Activated CD4-positive, alpha-beta T cell treated with anti-CD3 and anti-CD28 coated beads, Interleukin-2, amount 50 U/mL, for 16 hours (primary cell): ENCODE data around the gene EGFR.

Experiments used
- DNase-seq: peaks from one replicate; pipeline ENCODE4 v3.0.0-alpha.2; 2020

Gene EGFR

GRCh38 chr7:55130395-55131141, 111.8 kb downstream of the EGFR start:
- DNase-seq, result peak; percentile 41

- DNase-seq, result no peak
Observed at GRCh38 chr7:55131142-55131929, 112.5 kb downstream of the EGFR start.

- DNase-seq, result no peak
Observed at GRCh38 chr7:55132550-55132889, 113.7 kb downstream of the EGFR start.

GRCh38 chr7:55132890-55133551, 114.2 kb downstream of the EGFR start:
- peak; percentile 84 for DNase-seq

GRCh38 chr7:55133630-55134358, 115.0 kb downstream of the EGFR start:
- DNase-seq, result peak; percentile 73

- peak; percentile 66 for DNase-seq
Observed at GRCh38 chr7:55134359-55134725, 115.5 kb downstream of the EGFR start.

GRCh38 chr7:55134786-55135185, 116.0 kb downstream of the EGFR start:
- DNase-seq, result no peak

- peak; percentile 37 for DNase-seq
Observed at GRCh38 chr7:55135462-55135861, 116.6 kb downstream of the EGFR start.

- DNase-seq, result no peak
Observed at GRCh38 chr7:55138663-55139062, 119.8 kb downstream of the EGFR start.

GRCh38 chr7:55140221-55140940, 121.6 kb downstream of the EGFR start:
- peak; percentile 46 for DNase-seq

- no peak for DNase-seq
Observed at GRCh38 chr7:55140941-55141278, 122.1 kb downstream of the EGFR start.

- no peak for DNase-seq
Observed at GRCh38 chr7:55142919-55143600, 124.2 kb downstream of the EGFR start.

- DNase-seq, result no peak
Observed at GRCh38 chr7:55144333-55145317, 125.8 kb downstream of the EGFR start.

GRCh38 chr7:55145606-55146005, 126.8 kb downstream of the EGFR start:
- DNase-seq, result no peak

- DNase-seq, result no peak
Observed at GRCh38 chr7:55147101-55147500, 128.3 kb downstream of the EGFR start.

GRCh38 chr7:55147736-55148135, 128.9 kb downstream of the EGFR start:
- DNase-seq, result no peak

GRCh38 chr7:55148571-55148970, 129.8 kb downstream of the EGFR start:
- DNase-seq, result no peak

GRCh38 chr7:55149001-55149400, 130.2 kb downstream of the EGFR start:
- DNase-seq, result no peak

GRCh38 chr7:55150166-55150565, 131.3 kb downstream of the EGFR start:
- DNase-seq, result no peak

GRCh38 chr7:55150709-55151451, 132.1 kb downstream of the EGFR start:
- no peak for DNase-seq
